Hepatocyte (in vitro differentiated cells): Measurements from ENCODE around the gene SYNPO2.

Experiments used
- EZH2 ChIP-seq: fragments of 200-600 bp; sonication (generic); IDR thresholded peaks from 2 replicates; pipeline ENCODE4 v1.6.1; 2016; ENCODE audit warnings: antibody characterized with exemption, mild to moderate bottlenecking, borderline replicate concordance
- TF ChIP-seq, protein P1 (sequence below): fragments of 200-600 bp; sonication (generic); IDR thresholded peaks from 2 replicates; pipeline ENCODE4 v1.5.1; 2016; ENCODE audit warnings: antibody characterized with exemption, mild to moderate bottlenecking; ENCODE audit not compliant: poor library complexity

DNA sequence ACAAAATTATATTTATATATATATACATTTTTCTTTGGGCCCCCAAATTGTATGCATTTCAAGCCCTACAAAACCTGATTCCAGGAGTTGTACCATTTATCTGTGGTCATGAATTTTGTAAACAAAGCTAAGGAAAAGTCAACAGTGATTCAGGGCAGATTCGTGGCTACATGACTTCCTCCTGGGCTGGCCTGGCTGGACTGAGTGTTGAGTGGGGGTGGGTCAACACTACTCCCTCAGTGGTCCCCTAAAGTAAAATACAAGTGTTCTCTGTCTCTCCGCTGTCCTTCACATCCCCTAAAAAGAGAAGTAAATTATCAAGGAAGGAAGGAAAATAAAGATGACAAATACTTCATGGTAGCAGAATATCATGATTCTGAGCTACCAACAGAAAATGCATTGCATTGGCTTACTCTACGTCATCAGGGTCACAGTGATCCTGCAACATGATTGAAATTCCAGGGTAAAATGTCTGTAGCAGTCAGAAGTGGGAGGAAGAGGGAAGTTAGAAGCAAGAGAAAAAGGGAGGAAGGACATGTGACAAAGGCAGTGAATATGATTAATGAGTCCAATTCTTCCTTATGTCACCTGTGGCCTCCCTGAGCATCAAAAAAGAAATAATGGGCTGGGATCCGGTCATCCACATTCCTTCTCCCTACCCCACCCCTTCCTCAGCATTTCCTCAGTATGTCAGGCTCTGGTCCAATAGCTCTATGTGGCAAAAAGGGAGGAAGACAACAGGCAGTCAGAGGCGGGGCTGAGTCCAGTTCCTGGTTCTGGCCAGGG lies 204.6 kb downstream of the SYNPO2 start:
- TF ChIP-seq, protein P1, sequence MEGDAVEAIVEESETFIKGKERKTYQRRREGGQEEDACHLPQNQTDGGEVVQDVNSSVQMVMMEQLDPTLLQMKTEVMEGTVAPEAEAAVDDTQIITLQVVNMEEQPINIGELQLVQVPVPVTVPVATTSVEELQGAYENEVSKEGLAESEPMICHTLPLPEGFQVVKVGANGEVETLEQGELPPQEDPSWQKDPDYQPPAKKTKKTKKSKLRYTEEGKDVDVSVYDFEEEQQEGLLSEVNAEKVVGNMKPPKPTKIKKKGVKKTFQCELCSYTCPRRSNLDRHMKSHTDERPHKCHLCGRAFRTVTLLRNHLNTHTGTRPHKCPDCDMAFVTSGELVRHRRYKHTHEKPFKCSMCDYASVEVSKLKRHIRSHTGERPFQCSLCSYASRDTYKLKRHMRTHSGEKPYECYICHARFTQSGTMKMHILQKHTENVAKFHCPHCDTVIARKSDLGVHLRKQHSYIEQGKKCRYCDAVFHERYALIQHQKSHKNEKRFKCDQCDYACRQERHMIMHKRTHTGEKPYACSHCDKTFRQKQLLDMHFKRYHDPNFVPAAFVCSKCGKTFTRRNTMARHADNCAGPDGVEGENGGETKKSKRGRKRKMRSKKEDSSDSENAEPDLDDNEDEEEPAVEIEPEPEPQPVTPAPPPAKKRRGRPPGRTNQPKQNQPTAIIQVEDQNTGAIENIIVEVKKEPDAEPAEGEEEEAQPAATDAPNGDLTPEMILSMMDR: no peak
- no peak for TF ChIP-seq EZH2
